Measurements from ENCODE around the gene BANK1. TPM values are rescaled to one million over a fixed set of nuclear protein-coding genes. Genes with fewer than 3 reads are reported as not detected.

The BANK1 gene, protein sequence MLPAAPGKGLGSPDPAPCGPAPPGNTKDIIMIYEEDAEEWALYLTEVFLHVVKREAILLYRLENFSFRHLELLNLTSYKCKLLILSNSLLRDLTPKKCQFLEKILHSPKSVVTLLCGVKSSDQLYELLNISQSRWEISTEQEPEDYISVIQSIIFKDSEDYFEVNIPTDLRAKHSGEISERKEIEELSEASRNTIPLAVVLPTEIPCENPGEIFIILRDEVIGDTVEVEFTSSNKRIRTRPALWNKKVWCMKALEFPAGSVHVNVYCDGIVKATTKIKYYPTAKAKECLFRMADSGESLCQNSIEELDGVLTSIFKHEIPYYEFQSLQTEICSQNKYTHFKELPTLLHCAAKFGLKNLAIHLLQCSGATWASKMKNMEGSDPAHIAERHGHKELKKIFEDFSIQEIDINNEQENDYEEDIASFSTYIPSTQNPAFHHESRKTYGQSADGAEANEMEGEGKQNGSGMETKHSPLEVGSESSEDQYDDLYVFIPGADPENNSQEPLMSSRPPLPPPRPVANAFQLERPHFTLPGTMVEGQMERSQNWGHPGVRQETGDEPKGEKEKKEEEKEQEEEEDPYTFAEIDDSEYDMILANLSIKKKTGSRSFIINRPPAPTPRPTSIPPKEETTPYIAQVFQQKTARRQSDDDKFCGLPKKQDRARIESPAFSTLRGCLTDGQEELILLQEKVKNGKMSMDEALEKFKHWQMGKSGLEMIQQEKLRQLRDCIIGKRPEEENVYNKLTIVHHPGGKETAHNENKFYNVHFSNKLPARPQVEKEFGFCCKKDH
- 10 to 100 TPM in 2 of 4 donors, under 1 TPM in 2; 0.20 to 22.4 (median 9.4) TPM for total RNA-seq

DNA sequence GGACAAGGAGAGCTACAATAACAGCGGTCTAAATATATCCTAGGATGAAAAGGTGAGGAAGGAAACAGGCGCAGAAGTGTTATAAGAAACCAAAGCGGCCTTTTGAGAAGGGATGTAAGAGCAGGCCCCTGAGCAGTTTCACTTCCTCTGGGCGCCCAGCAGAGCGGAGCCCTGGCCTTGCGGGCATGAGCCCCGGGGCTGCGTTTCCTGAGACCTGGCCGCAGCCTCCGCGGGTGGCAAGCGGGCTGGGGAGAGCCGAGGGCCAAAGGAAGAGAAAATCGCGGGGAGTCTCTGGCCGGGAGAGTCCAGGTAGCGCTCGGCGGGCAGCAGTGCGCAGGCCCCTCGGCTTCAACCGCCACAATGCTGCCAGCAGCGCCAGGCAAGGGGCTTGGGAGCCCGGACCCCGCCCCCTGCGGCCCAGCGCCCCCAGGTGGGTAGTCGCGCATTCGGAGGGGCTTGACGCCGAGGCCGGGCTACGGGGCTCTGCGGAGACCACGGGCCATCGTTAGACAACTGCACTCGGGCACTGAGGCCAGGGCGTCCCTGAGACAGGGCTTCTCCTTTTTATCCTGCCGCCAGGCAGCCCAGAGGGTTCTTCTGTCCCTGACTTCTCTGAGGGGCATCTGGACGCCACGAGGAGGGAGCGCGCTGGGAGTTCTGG is at the start of gene BANK1:
Gene BANK1, plus strand, starts transcription at position 210 of the 661 bp plus-strand sequence. Its CDS starts 151 bp downstream, at position 361.
- no peaks in the 10 kb centered on the region for H3K9me3 ChIP-seq
- peak; percentile 71 for DNase-seq
- in situ Hi-C loops (cut with MboI; ENCODE audit: low pct_ligation_motif_present in 1 of 4, low pct_unique_long_range_greater_than_20kb in 1 of 4, low sequenced_read_pairs in 3 of 4) (no loop called here), intact Hi-C loops (cut with DNase I; ENCODE audit: low total_unique reads) (no loop called here)
- peak within 1 kb of the TSS; percentile 17 to 71 (median 54) for H3K4me3 ChIP-seq
- peak within 1 kb of the TSS; percentile 23 to 63 (median 56) for H3K27ac ChIP-seq
- TF ChIP-seq POLR2A (IDR thresholded peaks at IDR 0.05) = no peak
- TF ChIP-seq EP300 (IDR thresholded peaks at IDR 0.05; ENCODE audit: low read depth) = no peak
- no peak for TF ChIP-seq POLR2AphosphoS5 (IDR thresholded peaks at IDR 0.05)
- TF ChIP-seq CTCF (IDR thresholded peaks at IDR 0.05) = peak in 1 of 5 experiments; percentile 4
- H3K27me3 ChIP-seq = peaks cover 7% of the 10 kb centered on the region
- WGBS, 2 donors (ENCODE audit: low coverage in 1 of 2) = 3 to 12% methylated on average over 8 to 31 of the region's 44 CpGs
- H3K36me3 ChIP-seq = no peaks in the 10 kb centered on the region
- H3K4me1 ChIP-seq = peaks cover 0 to 16% (median 5%) of the 10 kb centered on the region in 4 donors

GRCh38 chr4:101753721-101754120 is 36.8 kb upstream of the BANK1 start:
- no peak for TF ChIP-seq POLR2A (IDR thresholded peaks at IDR 0.05)
- TF ChIP-seq POLR2AphosphoS5 (IDR thresholded peaks at IDR 0.05) = no peak
- no peak for TF ChIP-seq CTCF (IDR thresholded peaks at IDR 0.05)
- no peak for TF ChIP-seq EP300 (IDR thresholded peaks at IDR 0.05; ENCODE audit: low read depth)
- Histone ChIP-seq H3K36me3 (no peaks in the 10 kb centered on the region), H3K4me3 (no peak overlapping the region), H3K27me3 (no peaks in the 10 kb centered on the region), H3K4me1 (no peaks in the 10 kb centered on the region), H3K27ac (no peak overlapping the region), H3K9me3 (no peaks in the 10 kb centered on the region)
- WGBS, 2 donors (ENCODE audit: low coverage in 1 of 2) = 44 to 48% methylated on average over 2 of the region's 2 CpGs
- intact Hi-C loops (cut with DNase I; ENCODE audit: low total_unique reads) (no loop called here), in situ Hi-C loops (cut with MboI; ENCODE audit: low pct_ligation_motif_present in 1 of 4, low pct_unique_long_range_greater_than_20kb in 1 of 4, low sequenced_read_pairs in 3 of 4) (no loop called here)
- no peak for DNase-seq

DNA sequence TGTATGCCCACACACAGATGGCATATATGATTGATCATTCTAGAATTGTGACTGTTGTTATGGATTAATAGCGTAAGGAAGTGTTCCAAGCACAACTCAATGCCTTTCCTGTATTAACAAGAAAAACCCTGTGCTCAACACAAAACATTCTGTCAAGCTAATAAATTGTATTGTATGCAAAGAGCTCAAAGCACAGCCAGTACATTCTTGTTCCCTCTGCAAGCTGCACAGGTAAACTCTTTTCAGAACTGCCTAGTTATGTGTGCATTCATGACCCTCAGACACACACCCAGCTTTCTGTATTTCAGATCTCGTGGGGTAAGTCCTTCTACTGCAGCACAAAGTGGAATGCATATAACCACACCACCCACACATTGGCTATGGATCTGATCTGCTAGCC is 34.3 kb upstream of the BANK1 start:
- 48% methylated on average over 2 of the region's 2 CpGs; no CpG with 5 or more reads in 1 of the 2 donors for WGBS, 2 donors (ENCODE audit: low coverage in 1 of 2)
- in situ Hi-C loops (cut with MboI; ENCODE audit: low pct_ligation_motif_present in 1 of 4, low pct_unique_long_range_greater_than_20kb in 1 of 4, low sequenced_read_pairs in 3 of 4) (no loop called here), intact Hi-C loops (cut with DNase I; ENCODE audit: low total_unique reads) (no loop called here)
- no peak for DNase-seq
- TF ChIP-seq CTCF (IDR thresholded peaks at IDR 0.05) (no peak), POLR2AphosphoS5 (IDR thresholded peaks at IDR 0.05) (no peak), POLR2A (IDR thresholded peaks at IDR 0.05) (no peak), EP300 (IDR thresholded peaks at IDR 0.05; ENCODE audit: low read depth) (no peak)
- no peaks in the 10 kb centered on the region for H3K27me3 ChIP-seq
- no peaks in the 10 kb centered on the region for H3K9me3 ChIP-seq
- H3K36me3 ChIP-seq = no peaks in the 10 kb centered on the region
- no peak overlapping the region for H3K27ac ChIP-seq
- H3K4me1 ChIP-seq = no peaks in the 10 kb centered on the region
- H3K4me3 ChIP-seq = no peak overlapping the region

GRCh38 chr4:101761405-101761804 is 29.1 kb upstream of the BANK1 start:
- no peaks in the 10 kb centered on the region for H3K36me3 ChIP-seq
- no peak for TF ChIP-seq POLR2AphosphoS5 (IDR thresholded peaks at IDR 0.05)
- TF ChIP-seq POLR2A (IDR thresholded peaks at IDR 0.05) = no peak
- no peak for TF ChIP-seq EP300 (IDR thresholded peaks at IDR 0.05; ENCODE audit: low read depth)
- 64 to 83% methylated on average over 1 of the region's 1 CpG for WGBS, 2 donors (ENCODE audit: low coverage in 1 of 2)
- no peaks in the 10 kb centered on the region for H3K9me3 ChIP-seq
- intact Hi-C loops (cut with DNase I; ENCODE audit: low total_unique reads) (no loop called here), in situ Hi-C loops (cut with MboI; ENCODE audit: low pct_ligation_motif_present in 1 of 4, low pct_unique_long_range_greater_than_20kb in 1 of 4, low sequenced_read_pairs in 3 of 4) (no loop called here)
- H3K4me1 ChIP-seq = no peaks in the 10 kb centered on the region
- H3K4me3 ChIP-seq = no peak overlapping the region
- no peaks in the 10 kb centered on the region for H3K27me3 ChIP-seq
- H3K27ac ChIP-seq = no peak overlapping the region
- no peak for DNase-seq

Measured in transverse colon (tissue), 4 donors.